ENCODE results near the gene NCOA7. TPM values are rescaled to one million over a fixed set of nuclear protein-coding genes. Genes with fewer than 3 reads are reported as not detected.
"Not testable (repeated sequence)": the region's sequence is repeated elsewhere in the genome, so short reads cannot be mapped to it uniquely, and the experiment has no call there.

Gene NCOA7
- polyA plus RNA-seq, 1 donor = 8.1 TPM

GRCh38 chr6:125754566-125754965 is 36.2 kb upstream of the NCOA7 start:
- no peak for DNase-seq (ENCODE audit: low read depth)

GRCh38 chr6:125759184-125759902 is 31.4 kb upstream of the NCOA7 start:
- no peak for DNase-seq (ENCODE audit: low read depth)

- DNase-seq (ENCODE audit: low read depth) = no peak
Measured at GRCh38 chr6:125759959-125760457, 30.8 kb upstream of the NCOA7 start.

- no peak for DNase-seq (ENCODE audit: low read depth)
Measured at GRCh38 chr6:125764121-125764671, 26.6 kb upstream of the NCOA7 start.

GRCh38 chr6:125765944-125766343 is 24.8 kb upstream of the NCOA7 start:
- no peak for DNase-seq (ENCODE audit: low read depth)

- no peak for DNase-seq (ENCODE audit: low read depth)
Measured at GRCh38 chr6:125766641-125767040, 24.1 kb upstream of the NCOA7 start.

- DNase-seq (ENCODE audit: low read depth) = no peak
Measured at GRCh38 chr6:125769147-125769783, 21.5 kb upstream of the NCOA7 start.

- DNase-seq (ENCODE audit: low read depth) = no peak
Measured at GRCh38 chr6:125773387-125774341, 17.1 kb upstream of the NCOA7 start.

- DNase-seq (ENCODE audit: low read depth) = not testable (repeated sequence)
Measured at GRCh38 chr6:125776107-125776826, 14.5 kb upstream of the NCOA7 start.

- DNase-seq (ENCODE audit: low read depth) = peak; percentile 95
Measured at GRCh38 chr6:125779924-125780539, 10.7 kb upstream of the NCOA7 start.

- DNase-seq (ENCODE audit: low read depth) = no peak
Measured at GRCh38 chr6:125780540-125781313, 10.0 kb upstream of the NCOA7 start.

GRCh38 chr6:125781314-125781868 is 9.4 kb upstream of the NCOA7 start:
- DNase-seq (ENCODE audit: low read depth) = no peak

- no peak for DNase-seq (ENCODE audit: low read depth)
Measured at GRCh38 chr6:125784365-125784764, 6.4 kb upstream of the NCOA7 start.

GRCh38 chr6:125787791-125788190 is 3.0 kb upstream of the NCOA7 start:
- no peak for DNase-seq (ENCODE audit: low read depth)

- no peak for DNase-seq (ENCODE audit: low read depth)
Measured at GRCh38 chr6:125789167-125789566, 1.6 kb upstream of the NCOA7 start.

- no peak for DNase-seq (ENCODE audit: low read depth)
Measured at GRCh38 chr6:125789576-125790357, 993 bp upstream of the NCOA7 start.

GRCh38 chr6:125791151-125791819 is 525 bp downstream of the NCOA7 start:
- no peak for DNase-seq (ENCODE audit: low read depth)

GRCh38 chr6:125791820-125792165 is 1.0 kb downstream of the NCOA7 start:
- no peak for DNase-seq (ENCODE audit: low read depth)
